SK-N-SH treated with all-trans-retinoic acid at 6 μM for 48 hours (cell line): ENCODE results near the gene MAK.

Source experiments
- ARNTL ChIP-seq: fragments of 450-650 bp; formaldehyde crosslinking; IDR thresholded peaks from 2 replicates; pipeline ENCODE4 v1.5.0; 2020; ENCODE audit warnings: low read depth, mild to moderate bottlenecking, moderate library complexity, borderline replicate concordance
- ZNF70 ChIP-seq: fragments of 450-650 bp; formaldehyde crosslinking; IDR thresholded peaks from 2 replicates; pipeline ENCODE4 v1.5.0; 2020; ENCODE audit warnings: mild to moderate bottlenecking, moderate library complexity

DNA sequence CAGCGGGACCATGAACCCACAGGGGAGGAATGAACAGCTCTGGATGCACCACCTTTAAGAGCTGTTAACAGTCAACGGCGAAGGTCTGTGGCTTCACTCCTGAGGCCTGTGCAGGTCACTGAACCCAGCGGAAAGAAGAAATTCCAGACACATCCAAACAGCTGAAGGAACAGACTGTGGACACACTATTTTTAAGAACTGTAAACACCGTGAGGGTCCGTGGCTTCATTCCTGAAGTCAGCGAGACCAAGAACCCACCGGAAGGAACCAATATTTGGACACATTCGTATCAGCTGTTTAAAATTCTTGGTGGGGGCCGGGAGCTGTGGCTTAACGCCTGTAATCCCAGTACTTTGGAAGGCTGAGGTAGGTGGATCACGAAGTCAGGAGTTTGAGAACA is 96.1 kb downstream of the MAK start:
- TF ChIP-seq ARNTL (CRISPR knock-in tag) (no peak), ZNF70 (no peak)
